Body of pancreas (tissue), 4 donors: Measurements from ENCODE around the gene DENND4A.
"Not testable (repeated sequence)": the region's sequence is repeated elsewhere in the genome, so short reads cannot be mapped to it uniquely, and the experiment has no call there.

ENCODE experiments used
- POLR2A ChIP-seq, 3 donors: fragments of 450-650 bp; IDR thresholded peaks; one replicate each; pipeline ENCODE4 v1.6.1; 2016; ENCODE audit warnings: antibody characterized with exemption in 3 of 3, mild to moderate bottlenecking in 2 of 3
- TF ChIP-seq, protein P1 (sequence below), 7 experiments: fragments of 450-650 bp in 4 of 7; fragments of 200-600 bp in 3 of 7; sonication (generic) in 3 of 7; IDR thresholded peaks; one replicate each; pipeline ENCODE4 v1.5.1; 2016 to 2019; ENCODE audit warnings: antibody characterized with exemption in 7 of 7

DNA sequence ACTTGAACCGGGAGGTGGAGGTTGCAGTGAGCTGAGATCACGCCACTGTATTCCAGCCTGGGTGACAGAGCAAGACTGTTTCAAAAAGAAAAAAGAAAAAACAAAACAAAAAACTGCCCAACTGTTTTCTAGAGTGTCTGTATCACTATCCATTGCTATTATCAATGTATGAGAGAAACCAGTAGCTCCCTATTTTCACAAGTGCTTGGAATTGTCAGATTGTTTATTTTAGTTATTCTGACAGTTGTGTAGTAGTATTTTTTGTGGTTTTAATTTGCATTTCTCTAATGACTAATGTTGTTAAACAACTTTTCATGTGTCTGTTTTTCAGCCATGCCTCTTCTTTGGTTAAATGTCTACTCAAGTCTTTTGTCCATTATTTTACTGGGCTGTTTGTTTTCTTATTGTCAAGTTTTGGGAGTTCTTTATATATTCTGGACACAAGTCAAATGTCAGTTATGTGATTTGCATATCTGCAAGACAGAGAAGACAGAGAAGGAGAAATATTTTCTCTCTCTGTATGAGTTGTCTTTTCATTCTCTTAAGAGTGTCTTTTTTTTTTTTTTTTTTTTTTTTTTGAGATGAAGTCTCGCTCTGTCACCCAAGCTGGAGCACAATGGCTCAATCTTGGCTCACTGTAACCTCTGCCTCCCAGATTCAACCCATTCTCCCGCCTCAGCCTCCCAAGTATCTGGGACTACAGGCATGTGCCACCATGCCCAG is 19.1 kb upstream of the DENND4A start:
- TF ChIP-seq, protein P1, sequence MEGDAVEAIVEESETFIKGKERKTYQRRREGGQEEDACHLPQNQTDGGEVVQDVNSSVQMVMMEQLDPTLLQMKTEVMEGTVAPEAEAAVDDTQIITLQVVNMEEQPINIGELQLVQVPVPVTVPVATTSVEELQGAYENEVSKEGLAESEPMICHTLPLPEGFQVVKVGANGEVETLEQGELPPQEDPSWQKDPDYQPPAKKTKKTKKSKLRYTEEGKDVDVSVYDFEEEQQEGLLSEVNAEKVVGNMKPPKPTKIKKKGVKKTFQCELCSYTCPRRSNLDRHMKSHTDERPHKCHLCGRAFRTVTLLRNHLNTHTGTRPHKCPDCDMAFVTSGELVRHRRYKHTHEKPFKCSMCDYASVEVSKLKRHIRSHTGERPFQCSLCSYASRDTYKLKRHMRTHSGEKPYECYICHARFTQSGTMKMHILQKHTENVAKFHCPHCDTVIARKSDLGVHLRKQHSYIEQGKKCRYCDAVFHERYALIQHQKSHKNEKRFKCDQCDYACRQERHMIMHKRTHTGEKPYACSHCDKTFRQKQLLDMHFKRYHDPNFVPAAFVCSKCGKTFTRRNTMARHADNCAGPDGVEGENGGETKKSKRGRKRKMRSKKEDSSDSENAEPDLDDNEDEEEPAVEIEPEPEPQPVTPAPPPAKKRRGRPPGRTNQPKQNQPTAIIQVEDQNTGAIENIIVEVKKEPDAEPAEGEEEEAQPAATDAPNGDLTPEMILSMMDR (IDR thresholded peaks at IDR 0.05), result not testable (repeated sequence)
- TF ChIP-seq POLR2A (IDR thresholded peaks at IDR 0.05), result not testable (repeated sequence)
